Fibroblast of gingiva (primary cell): Measurements from ENCODE around the gene FIGN.

Experiments used
- DNase-seq: peaks from one replicate; pipeline ENCODE4 v3.0.0-alpha.2; 2011; ENCODE audit warnings: low read depth

Gene FIGN

DNA sequence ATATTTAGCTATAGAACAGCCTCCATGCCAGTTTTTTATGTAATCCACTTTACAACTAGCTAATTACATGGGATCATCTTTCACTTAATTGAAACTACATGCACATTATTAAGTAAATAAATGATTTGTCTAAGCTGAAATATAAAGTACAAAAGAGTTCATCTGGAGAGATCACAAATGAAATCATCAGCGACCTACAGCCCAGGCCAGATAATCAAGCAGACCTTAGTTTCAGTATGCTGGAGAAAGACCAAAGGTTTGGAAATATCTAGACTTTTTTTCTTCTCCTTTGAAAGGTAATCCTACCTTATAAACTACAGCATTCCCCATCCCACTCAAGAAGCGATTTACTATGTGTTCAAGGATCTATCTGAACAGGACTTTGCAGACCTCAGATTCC is 26.5 kb downstream of the FIGN start:
- DNase-seq = no peak

GRCh38 chr2:163708265-163708664 is 27.5 kb downstream of the FIGN start:
- DNase-seq = no peak

GRCh38 chr2:163703386-163703785 is 32.4 kb downstream of the FIGN start:
- no peak for DNase-seq

DNA sequence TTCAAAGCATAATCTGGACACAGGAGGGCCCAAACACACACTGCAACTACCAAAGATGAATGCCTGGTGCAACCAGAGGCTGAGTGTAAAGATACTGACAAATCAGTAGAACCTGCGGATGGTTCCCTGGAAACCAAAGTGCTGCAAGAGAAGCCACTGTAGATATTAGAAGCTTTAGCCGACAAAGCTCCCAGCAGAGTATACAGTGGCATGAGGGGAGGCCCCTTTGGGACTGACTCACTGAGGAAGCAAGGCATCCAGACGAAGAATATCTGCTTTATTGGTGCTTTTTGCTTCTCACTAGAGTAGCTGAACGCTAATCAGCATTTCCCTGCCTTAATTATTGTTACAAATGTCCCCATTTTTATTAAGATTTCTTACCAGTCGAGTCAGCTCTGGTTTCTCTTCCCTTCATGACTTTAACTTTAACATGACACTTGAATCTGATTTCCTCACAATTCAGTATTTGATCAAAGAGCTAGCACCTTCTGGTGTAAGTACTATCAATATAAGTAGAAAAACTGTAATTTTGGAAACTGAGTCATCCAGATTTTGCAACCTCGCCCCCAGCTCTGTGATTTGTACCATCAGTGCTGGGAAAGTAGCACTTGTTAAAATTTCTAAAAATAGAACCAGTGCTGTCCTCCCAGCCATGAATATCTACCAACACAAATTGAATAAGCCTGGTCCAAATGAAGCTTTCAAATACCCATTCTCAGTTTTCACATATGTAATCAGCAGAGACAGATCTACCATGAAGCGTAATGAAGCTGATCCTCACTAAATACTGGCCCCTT is 34.2 kb downstream of the FIGN start:
- no peak for DNase-seq

- DNase-seq = no peak
Measured at GRCh38 chr2:163698857-163699256, 37.0 kb downstream of the FIGN start.

GRCh38 chr2:163697846-163698637 is 37.8 kb downstream of the FIGN start:
- DNase-seq = no peak

- DNase-seq = no peak
Measured at GRCh38 chr2:163697429-163697828, 38.4 kb downstream of the FIGN start.

DNA sequence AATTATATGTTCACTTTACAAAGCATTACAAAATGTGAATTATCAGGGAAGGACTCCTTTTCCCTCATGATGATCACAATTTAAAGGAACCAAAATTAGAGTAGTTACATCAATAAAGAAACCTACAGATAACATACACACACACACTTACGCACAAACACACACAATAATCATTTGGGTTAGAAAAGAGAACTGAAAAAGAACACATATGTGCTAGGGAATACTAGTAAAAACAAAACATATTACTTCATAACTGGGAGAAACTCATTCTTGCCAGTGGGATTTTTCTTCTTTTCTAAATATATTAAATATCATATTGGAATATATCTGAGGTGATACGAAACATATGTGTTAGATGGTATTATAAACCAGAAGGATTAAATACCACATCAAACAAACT is 42.3 kb downstream of the FIGN start:
- no peak for DNase-seq

DNA sequence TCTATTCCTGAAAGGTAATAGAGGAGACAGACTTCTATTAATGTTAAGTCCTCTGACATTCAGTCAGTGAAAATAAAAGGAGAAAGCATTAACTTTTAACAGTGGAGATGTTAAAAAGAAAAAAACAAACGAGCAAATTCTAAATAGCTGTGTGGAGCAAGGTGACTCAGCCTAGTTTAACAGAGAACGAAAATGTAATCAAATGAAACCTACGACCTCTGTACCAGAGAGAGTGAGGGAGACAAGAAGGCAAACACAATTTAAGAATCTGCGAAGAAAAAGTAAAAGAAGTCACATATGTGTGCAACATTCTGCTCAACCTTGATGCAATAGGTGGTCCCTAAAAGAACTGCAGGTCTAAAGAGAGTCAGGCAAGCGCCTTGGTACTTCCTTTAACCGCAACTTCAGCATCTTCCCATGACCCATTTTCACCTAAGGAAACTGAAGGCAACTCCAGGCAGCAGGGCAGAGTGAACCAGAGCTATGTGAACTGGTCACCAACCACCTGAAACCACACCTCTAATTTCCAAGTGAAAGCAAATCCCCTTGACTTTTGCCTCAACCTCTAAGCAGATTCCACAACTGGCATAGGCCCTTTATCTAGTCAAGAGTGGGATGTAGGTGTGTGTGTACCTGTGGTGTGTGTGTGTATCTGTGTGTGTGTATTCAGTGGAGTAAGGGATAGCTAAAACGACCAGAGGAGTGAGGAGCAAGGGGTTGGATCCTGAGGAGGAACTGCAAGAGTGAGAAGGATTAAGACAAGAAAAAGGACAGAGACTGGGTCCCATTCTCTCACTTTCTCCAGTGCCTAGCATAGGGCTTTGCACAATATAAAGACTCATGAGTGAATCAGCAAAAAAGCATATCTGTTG is 43.0 kb downstream of the FIGN start:
- DNase-seq = no peak

DNA sequence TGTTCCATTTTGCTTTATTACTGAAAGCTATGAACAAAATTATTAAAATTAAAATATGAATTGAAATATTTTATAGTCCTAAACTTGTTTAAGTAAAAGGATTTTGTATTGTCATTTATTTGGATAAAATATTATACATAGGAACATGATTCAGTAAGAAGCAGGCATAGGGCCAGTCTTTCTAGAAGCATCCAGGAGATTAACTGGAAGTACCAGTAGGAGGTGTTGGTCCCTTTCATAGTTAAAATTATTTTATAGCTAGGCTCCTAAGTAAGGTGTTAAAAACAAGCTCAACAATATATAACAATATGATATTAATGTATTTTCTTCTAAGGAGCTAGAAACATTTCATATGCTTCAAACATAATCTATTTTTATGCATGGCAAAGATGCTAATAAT is 43.7 kb downstream of the FIGN start:
- DNase-seq = no peak

- no peak for DNase-seq
Measured at GRCh38 chr2:163690896-163691295, 44.9 kb downstream of the FIGN start.

GRCh38 chr2:163687217-163687616 is 48.6 kb downstream of the FIGN start:
- DNase-seq = no peak

GRCh38 chr2:163686289-163686688 is 49.5 kb downstream of the FIGN start:
- no peak for DNase-seq

DNA sequence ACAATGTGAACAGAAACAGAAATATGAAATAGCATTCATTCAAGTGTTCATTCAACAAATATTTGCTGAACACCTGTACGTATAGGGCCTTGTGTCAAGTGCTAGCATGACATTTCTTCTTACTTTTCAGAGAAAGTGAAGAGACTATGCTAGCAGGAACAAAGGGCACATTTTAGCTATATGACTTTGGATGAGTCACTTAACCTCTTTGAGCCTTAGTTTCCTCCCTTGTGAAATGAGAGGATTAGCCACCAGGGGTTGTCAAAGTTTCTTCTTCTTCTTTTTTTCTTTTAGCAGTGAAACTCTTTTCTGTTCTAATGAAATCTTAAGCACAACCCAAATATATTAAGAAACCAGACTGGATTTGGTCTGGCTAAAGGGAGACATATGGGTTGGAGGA is 53.1 kb downstream of the FIGN start:
- DNase-seq = peak; percentile 36

- DNase-seq = peak; percentile 66
Measured at GRCh38 chr2:163681745-163682144, 54.1 kb downstream of the FIGN start.

DNA sequence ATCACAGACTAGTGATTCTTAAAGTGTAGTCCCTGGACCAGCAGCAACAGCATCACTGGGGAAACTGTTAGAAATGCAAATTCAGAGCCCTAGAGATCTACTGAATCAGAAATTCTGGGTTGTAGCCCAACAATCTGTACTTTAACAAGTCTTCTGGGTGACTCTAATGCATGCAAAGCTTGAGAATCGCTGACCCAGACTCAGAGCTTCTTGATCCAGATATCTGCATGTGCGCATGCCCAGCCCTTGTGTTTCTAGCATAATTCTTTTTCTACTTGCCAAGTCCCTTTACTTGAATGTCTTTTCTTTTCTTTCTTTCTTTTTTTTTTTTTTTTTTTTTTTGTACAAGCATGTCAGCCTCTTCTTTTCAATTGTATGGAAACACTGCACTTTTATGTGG is 60.4 kb downstream of the FIGN start:
- no peak for DNase-seq

DNA sequence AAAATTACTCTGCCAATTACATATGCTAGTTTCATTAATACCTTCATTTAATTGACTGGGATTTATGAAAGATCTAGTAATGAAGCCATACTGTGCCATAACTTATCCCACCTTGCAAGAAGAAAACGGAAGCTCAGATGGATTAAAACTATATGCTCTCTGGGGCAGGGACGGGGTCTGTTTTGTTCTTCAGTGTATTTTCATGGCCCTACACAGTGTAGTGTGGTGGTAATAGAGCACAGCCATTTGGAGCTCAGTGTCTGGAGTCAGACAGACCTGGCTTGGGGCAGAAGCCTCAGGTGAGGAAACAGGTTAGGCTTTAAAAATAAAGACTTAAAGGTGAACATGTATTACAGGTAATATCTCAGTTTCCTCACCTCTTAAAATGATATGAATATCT is 62.3 kb downstream of the FIGN start:
- DNase-seq = no peak

DNA sequence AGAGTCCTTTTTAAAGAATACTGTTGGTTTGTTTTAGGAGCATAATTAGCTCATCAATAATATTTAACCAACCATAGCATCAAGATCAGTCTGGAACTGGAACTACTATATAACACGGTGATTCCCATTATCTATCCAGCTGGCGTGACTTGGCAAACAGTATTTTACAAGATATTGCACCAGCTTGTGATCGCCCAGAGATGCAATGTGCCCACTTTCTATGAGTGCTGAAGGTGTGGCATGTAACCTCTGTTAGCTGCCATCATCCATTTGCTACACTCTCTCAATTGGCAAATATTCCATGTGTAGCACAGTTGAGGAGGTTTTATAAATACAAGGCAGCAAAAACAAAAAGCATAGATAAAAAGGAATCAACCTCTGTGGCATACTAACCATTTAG is 64.9 kb downstream of the FIGN start:
- no peak for DNase-seq

DNA sequence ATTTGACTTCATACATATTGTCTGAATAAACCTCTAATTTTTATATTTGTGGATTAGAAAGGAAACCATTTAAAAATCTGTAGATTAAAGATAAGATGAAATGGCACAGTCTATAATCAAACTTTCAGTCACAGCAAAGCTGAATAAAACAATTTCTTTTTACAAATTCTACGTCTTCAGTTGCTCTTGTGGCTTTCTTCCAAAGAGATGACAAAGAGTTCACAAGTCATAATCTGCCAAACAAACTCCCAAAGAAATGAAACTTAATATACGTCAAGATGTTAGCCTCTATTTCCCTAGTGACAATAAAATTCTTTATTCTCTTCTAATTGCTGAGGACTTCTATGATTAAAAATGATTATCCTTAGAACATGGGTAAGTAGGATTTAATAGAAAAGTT is 66.3 kb downstream of the FIGN start:
- DNase-seq = no peak

DNA sequence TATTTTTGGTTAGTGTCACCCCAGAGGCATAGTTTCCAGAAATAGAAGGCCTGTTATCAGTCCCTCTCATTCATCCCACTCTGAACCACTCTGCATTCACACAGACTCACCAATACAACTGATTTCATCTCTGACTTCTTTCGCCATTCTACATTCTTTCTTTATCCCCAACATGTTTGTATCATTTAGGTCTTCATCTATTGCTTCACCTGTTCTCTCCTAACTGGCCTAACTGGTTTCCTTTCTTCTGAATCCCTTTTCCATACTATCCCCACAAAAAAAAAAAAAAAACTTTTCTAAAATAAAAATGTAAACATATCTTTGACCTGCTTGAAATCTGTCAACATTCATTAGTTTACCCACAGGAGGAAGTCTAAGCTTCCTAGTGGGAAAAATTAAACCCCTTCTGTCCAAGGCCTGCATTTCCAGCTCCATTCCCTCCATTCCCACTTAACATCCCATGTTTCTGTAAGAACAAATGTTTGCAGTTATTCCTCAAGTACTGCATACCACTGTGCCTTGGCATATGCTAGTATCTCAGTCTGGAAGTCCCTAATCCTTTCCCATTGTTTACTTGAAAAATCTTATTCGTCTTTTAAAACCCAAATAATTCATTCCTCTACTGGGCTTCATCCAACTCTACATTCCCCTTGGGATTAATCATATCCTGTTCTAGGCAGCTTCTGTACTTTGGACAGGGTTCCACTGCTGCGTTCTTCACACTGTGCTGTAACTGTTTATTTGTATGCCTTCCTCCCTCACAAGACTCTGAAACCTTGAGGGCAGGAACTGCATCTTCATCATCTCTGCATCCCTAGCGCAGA is 68.5 kb downstream of the FIGN start:
- DNase-seq = peak; percentile 85

- DNase-seq = peak; percentile 13
Measured at GRCh38 chr2:163665817-163666216, 70.0 kb downstream of the FIGN start.

DNA sequence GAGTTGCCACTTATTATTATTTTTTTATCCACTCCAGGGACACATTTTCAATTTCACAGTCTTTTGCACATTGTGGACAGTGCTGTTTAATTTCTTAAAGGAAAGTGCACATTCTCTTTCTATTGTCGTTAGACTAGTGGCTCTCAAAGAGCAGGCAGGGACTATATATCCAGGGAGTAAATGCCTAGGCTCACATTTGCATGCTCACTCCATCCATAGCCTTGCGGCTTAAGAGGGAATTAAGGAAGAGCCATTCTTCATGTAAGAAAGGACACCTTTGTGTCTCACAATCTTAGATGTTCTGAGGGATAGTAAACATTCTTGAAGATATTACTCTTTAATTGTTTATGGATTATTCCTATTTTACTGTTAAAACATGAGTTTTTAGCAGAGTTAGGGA is 70.8 kb downstream of the FIGN start:
- no peak for DNase-seq
